OCI-LY1 (cell line): ENCODE measurements around the gene MYL10.

Experiments used
- CTCF ChIP-seq: fragments of 200-600 bp; sonication (generic), shearing (Covaris generic); IDR thresholded peaks from 2 replicates; pipeline ENCODE4 v1.5.1; 2017; ENCODE audit warnings: mild to moderate bottlenecking, antibody characterized with exemption, low read length, moderate library complexity, mixed read lengths
- EZH2 ChIP-seq: fragments of 200-600 bp; sonication (generic), shearing (Covaris generic); IDR thresholded peaks from 2 replicates; pipeline ENCODE4 v1.8.0; 2017; ENCODE audit warnings: borderline replicate concordance, mixed run types, mild to moderate bottlenecking, antibody characterized with exemption, low read length, moderate library complexity, mixed read lengths

GRCh38 chr7:101663747-101664146, 34.7 kb upstream of the MYL10 start:
- TF ChIP-seq CTCF (no peak), EZH2 (no peak)
